IMR-90 (cell line): ENCODE data around the gene PCSK6. TPM values are rescaled to one million over a fixed set of nuclear protein-coding genes. Genes with fewer than 3 reads are reported as not detected.

ENCODE experiments used
- ATAC-seq: fragments of 200-7000 bp; cut with Tn5 transposase; 2 replicates; pipeline ENCODE4 v1.9.1; 2020; ENCODE audit warnings: low read depth, mild to moderate bottlenecking, moderate library complexity
- BruUV-seq: library from RNA; stranded (reverse); fragments of 400-500 nt; replicated peaks from 2 replicates; lab custom pipeline; 2021; lab: Mats Ljungman, UMichigan
- CTCF ChIA-PET: fragments of 300-600 bp; formaldehyde crosslinking; extraction: SDS; loops from one replicate; lab custom pipeline; 2021; ENCODE audit warnings: antibody characterized with exemption; lab: Yijun Ruan, JAX
- POLR2A ChIA-PET: fragments of 300-600 bp; sonication (Branson Sonifier 250); formaldehyde crosslinking; loops from one replicate; lab custom pipeline; 2022; ENCODE audit warnings: antibody characterized with exemption; ENCODE audit not compliant: unreplicated experiment; lab: Charles Lee
- DNase-seq: peaks from one replicate; pipeline ENCODE4 v3.0.0; 2013
- H2AFZ ChIP-seq: replicated peaks from 2 replicates; pipeline ENCODE3; 2013; ENCODE audit warnings: low read length, mild to moderate bottlenecking; ENCODE audit not compliant: poor library complexity
- H2AK5ac ChIP-seq: 2 replicates; pipeline ENCODE4 v1.6.1; 2013; ENCODE audit warnings: low read depth, low read length, inconsistent platforms
- H2AK9ac ChIP-seq: replicated peaks from 2 replicates; pipeline ENCODE3; 2013; ENCODE audit warnings: mild to moderate bottlenecking, low read depth, low read length, moderate library complexity; ENCODE audit not compliant: poor library complexity
- H2BK120ac ChIP-seq: 2 replicates; pipeline ENCODE4 v1.6.1; 2013; ENCODE audit warnings: low read depth, low read length, inconsistent platforms
- H2BK15ac ChIP-seq: 3 replicates; pipeline ENCODE4 v1.6.1; 2013; ENCODE audit warnings: low read depth, low read length, inconsistent platforms
- H2BK20ac ChIP-seq: 2 replicates; pipeline ENCODE4 v1.6.1; 2013; ENCODE audit warnings: low read depth, mild to moderate bottlenecking, inconsistent platforms, low read length, moderate library complexity
- H2BK5ac ChIP-seq: 2 replicates; pipeline ENCODE4 v1.6.1; 2013; ENCODE audit warnings: mild to moderate bottlenecking, low read depth, low read length, inconsistent platforms; ENCODE audit not compliant: poor library complexity, severe bottlenecking
- H3K14ac ChIP-seq: replicated peaks from 2 replicates; pipeline ENCODE4 v1.6.1; 2013; ENCODE audit warnings: low read depth, low read length, inconsistent platforms
- H3K18ac ChIP-seq: 2 replicates; pipeline ENCODE4 v1.6.1; 2013; ENCODE audit warnings: low read depth, low read length, control low read depth
- H3K23ac ChIP-seq: 2 replicates; pipeline ENCODE4 v1.6.1; 2013; ENCODE audit warnings: low read depth, low read length, inconsistent platforms
- H3K27ac ChIP-seq: 2 replicates; pipeline ENCODE4 v1.5.1; 2013; ENCODE audit warnings: mild to moderate bottlenecking, control low read depth, low read length; ENCODE audit not compliant: insufficient read depth
- H3K27me3 ChIP-seq: 2 replicates; pipeline ENCODE4 v1.6.1; 2013; ENCODE audit warnings: low read length; ENCODE audit not compliant: control insufficient read depth, insufficient read depth
- H3K36me3 ChIP-seq: 2 replicates; pipeline ENCODE4 v1.6.1; 2013; ENCODE audit warnings: low read length, mixed read lengths; ENCODE audit not compliant: control insufficient read depth, insufficient read depth
- H3K4ac ChIP-seq: 2 replicates; pipeline ENCODE4 v1.6.1; 2013; ENCODE audit warnings: low read depth, low read length, inconsistent platforms
- H3K4me1 ChIP-seq: 2 replicates; pipeline ENCODE4 v1.6.1; 2013; ENCODE audit warnings: low read length, mixed read lengths; ENCODE audit not compliant: control insufficient read depth, insufficient read depth
- H3K4me2 ChIP-seq: 2 replicates; pipeline ENCODE4 v1.6.1; 2013; ENCODE audit warnings: low read depth, mild to moderate bottlenecking, control low read depth, low read length, moderate library complexity
- H3K4me3 ChIP-seq: 2 replicates; pipeline ENCODE4 v1.5.1; 2013; ENCODE audit warnings: low read depth, mild to moderate bottlenecking, control low read depth, low read length, moderate library complexity; ENCODE audit not compliant: insufficient read depth
- H3K56ac ChIP-seq: 2 replicates; pipeline ENCODE4 v1.6.1; 2013; ENCODE audit warnings: low read length, inconsistent platforms; ENCODE audit not compliant: insufficient read depth; ENCODE audit errors: extremely low read depth
- H3K79me1 ChIP-seq, 2 experiments: 2 replicates each; pipeline ENCODE4 v1.6.1; 2013; ENCODE audit warnings: low read length in 2 of 2, inconsistent platforms in 1 of 2, low read depth in 1 of 2
- H3K9ac ChIP-seq: 2 replicates; pipeline ENCODE4 v1.6.1; 2013; ENCODE audit warnings: low read depth, low read length, control low read depth
- H3K9me1 ChIP-seq: 2 replicates; pipeline ENCODE4 v1.6.1; 2013; ENCODE audit warnings: low read length, inconsistent platforms; ENCODE audit not compliant: insufficient read depth
- H3K9me3 ChIP-seq: 2 replicates; pipeline ENCODE4 v1.6.1; 2013; ENCODE audit warnings: low read length; ENCODE audit not compliant: control insufficient read depth, insufficient read depth
- H4K20me1 ChIP-seq: 2 replicates; pipeline ENCODE4 v1.6.1; 2013; ENCODE audit warnings: low read length, inconsistent platforms; ENCODE audit not compliant: insufficient read depth
- H4K5ac ChIP-seq: 2 replicates; pipeline ENCODE4 v1.6.1; 2013; ENCODE audit warnings: mild to moderate bottlenecking, low read depth, low read length, control low read depth
- H4K8ac ChIP-seq, 2 experiments: 2 replicates each; pipeline ENCODE4 v1.6.1; 2013; ENCODE audit warnings: low read depth in 2 of 2, low read length in 2 of 2, control low read depth in 1 of 2, inconsistent platforms in 1 of 2
- H4K91ac ChIP-seq: 2 replicates; pipeline ENCODE4 v1.6.1; 2013; ENCODE audit warnings: low read depth, low read length, inconsistent platforms; ENCODE audit not compliant: insufficient read depth
- CEBPB ChIP-seq: IDR thresholded peaks from 2 replicates; pipeline ENCODE4 v1.6.1; 2012; ENCODE audit warnings: low read depth, low read length, improper control_type of control experiment
- FOS ChIP-seq: fragments of 150-350 bp; IDR thresholded peaks from 2 replicates; pipeline ENCODE4 v1.6.1; 2016; ENCODE audit warnings: low read depth, low read length
- MAFK ChIP-seq: IDR thresholded peaks from 2 replicates; pipeline ENCODE4 v1.6.1; 2012; ENCODE audit warnings: low read depth, low read length, improper control_type of control experiment
- RAD21 ChIP-seq: IDR thresholded peaks from 2 replicates; pipeline ENCODE4 v1.6.1; 2012; ENCODE audit warnings: low read length, improper control_type of control experiment
- WGBS, 2 experiments: methylation state at CpG; one replicate each; pipeline versions ENCODE4 v1.1.5 to v1.1.7; 2013; ENCODE audit warnings: missing lambda C conversion rate in 2 of 2; ENCODE audit not compliant: insufficient read length in 1 of 2; ENCODE audit errors: extremely low coverage in 2 of 2; 5-methylcytosine and 5-hydroxymethylcytosine counted together
- dilution Hi-C: fragments of 300-500 bp; cut with HindIII; formaldehyde crosslinking; loops from one replicate; pipeline ENCODE4 v1.14.3; 2018; ENCODE audit warnings: low sequenced_read_pairs; ENCODE audit not compliant: unreplicated experiment
- in situ Hi-C: fragments of 300-500 bp; cut with MboI; formaldehyde crosslinking; loops from 3 replicates; pipeline ENCODE4 v1.14.3; 2019; ENCODE audit warnings: low sequenced_read_pairs, inconsistent platforms, mixed read lengths
- intact Hi-C: fragments of 100-400 bp; cut with micrococcal nuclease; formaldehyde crosslinking; loops from 2 replicates; pipeline ENCODE4 v1.10.0; 2022
- polyA plus RNA-seq, 3 experiments: library from polyadenylated mRNA; depleted of rRNA; stranded (reverse); fragments of >200 nt; gene quantifications; 2 replicates each; pipeline ENCODE4 v1.2.3, GENCODE V29; 2012; ENCODE audit warnings: low replicate concordance in 1 of 3
- total RNA-seq: library from RNA; depleted of rRNA; stranded (reverse); fragments of >200 nt; gene quantifications from 2 replicates; pipeline ENCODE4 v1.2.3, GENCODE V29; 2012

Gene PCSK6
- total and polyA plus RNA-seq, 2 of the 4 experiments (the other 2 are of a cell fraction) = not detected

GRCh38 chr15:101498076-101498716 is 8.7 kb upstream of the PCSK6 start:
- Histone ChIP-seq H3K27me3 (peaks cover 67% of the 10 kb centered on the region), H3K9me1 (no peaks in the 10 kb centered on the region), H4K91ac (no peak overlapping the region), H3K27ac (no peak overlapping the region), H3K4me2 (no peak overlapping the region), H2AK5ac (no peak overlapping the region), H2AK9ac (no peak overlapping the region), H3K36me3 (no peaks in the 10 kb centered on the region), H3K4me3 (no peak overlapping the region), H3K9ac (no peak overlapping the region), H4K20me1 (no peaks in the 10 kb centered on the region), H2AFZ (peak overlapping the region; percentile 7), H2BK120ac (no peak overlapping the region), H3K56ac (no peak overlapping the region), H3K79me1 (no peaks in the 10 kb centered on the region), H3K14ac (no peak overlapping the region), H3K18ac (no peak overlapping the region), H2BK20ac (no peak overlapping the region), H4K5ac (no peak overlapping the region), H3K23ac (no peak overlapping the region), H2BK5ac (no peak overlapping the region), H2BK15ac (no peak overlapping the region), H3K9me3 (no peaks in the 10 kb centered on the region), H3K4me1 (peaks cover 2% of the 10 kb centered on the region; the same call in 1 of the 2 replicates), H3K4ac (no peak overlapping the region), H4K8ac (no peak overlapping the region)
- DNase-seq (no peak), ATAC-seq (no peak)
- in situ Hi-C loops = no loop called here
- no TSS peak for BruUV-seq
- no CpG with 5 or more reads among the region's 9 CpGs for WGBS, 2 experiments
- intact Hi-C loops = no loop called here
- POLR2A ChIA-PET = no interaction called here
- dilution Hi-C loops = no loop called here
- CTCF ChIA-PET = no interaction called here
- TF ChIP-seq RAD21 (no peak), CEBPB (no peak), FOS (no peak), MAFK (no peak)
